Midbrain (tissue), 1 donor: Measurements from ENCODE around the gene NDUFS8.
A peak's percentile ranks its signal among the peaks of the same experiment; 100 is the strongest.
"Not testable (repeated sequence)": the region's sequence is repeated elsewhere in the genome, so short reads cannot be mapped to it uniquely, and the experiment has no call there.

Experiments
- DNase-seq: peaks from one replicate; lab custom pipeline; 2025; lab: John Stamatoyannopoulos, UW

NDUFS8 gene

GRCh38 chr11:68030318-68031143, at the start of gene NDUFS8:
Gene NDUFS8 (plus strand): TSS chr11:68030681. CDS start chr11:68032152, 1,471 bp downstream.
- DNase-seq, result peak; percentile 99

GRCh38 chr11:67981226-67981625, 49.3 kb upstream of the NDUFS8 start:
- DNase-seq, result not testable (repeated sequence)

- DNase-seq, result not testable (repeated sequence)
Observed at GRCh38 chr11:67982255-67982857, 48.1 kb upstream of the NDUFS8 start.

GRCh38 chr11:67983951-67984350, 46.5 kb upstream of the NDUFS8 start:
- no peak for DNase-seq

- DNase-seq, result not testable (repeated sequence)
Observed at GRCh38 chr11:67985302-67985701, 45.2 kb upstream of the NDUFS8 start.

- not testable (repeated sequence) for DNase-seq
Observed at GRCh38 chr11:67990546-67991346, 39.7 kb upstream of the NDUFS8 start.

- DNase-seq, result not testable (repeated sequence)
Observed at GRCh38 chr11:67991347-67992121, 38.9 kb upstream of the NDUFS8 start.

- not testable (repeated sequence) for DNase-seq
Observed at GRCh38 chr11:67993821-67994220, 36.7 kb upstream of the NDUFS8 start.

GRCh38 chr11:67994387-67994786, 36.1 kb upstream of the NDUFS8 start:
- not testable (repeated sequence) for DNase-seq

GRCh38 chr11:67995129-67995528, 35.4 kb upstream of the NDUFS8 start:
- DNase-seq, result not testable (repeated sequence)

GRCh38 chr11:67995579-67995978, 34.9 kb upstream of the NDUFS8 start:
- not testable (repeated sequence) for DNase-seq

GRCh38 chr11:67996051-67996450, 34.4 kb upstream of the NDUFS8 start:
- DNase-seq, result no peak

GRCh38 chr11:67996622-67997474, 33.6 kb upstream of the NDUFS8 start:
- no peak for DNase-seq

GRCh38 chr11:67997475-67997921, 33.0 kb upstream of the NDUFS8 start:
- DNase-seq, result no peak

GRCh38 chr11:67998150-67999045, 32.1 kb upstream of the NDUFS8 start:
- DNase-seq, result no peak

- DNase-seq, result no peak
Observed at GRCh38 chr11:67999201-67999629, 31.3 kb upstream of the NDUFS8 start.

GRCh38 chr11:67999704-68000103, 30.8 kb upstream of the NDUFS8 start:
- DNase-seq, result no peak

GRCh38 chr11:68002575-68002937, 27.9 kb upstream of the NDUFS8 start:
- no peak for DNase-seq
